KMS-11 (cell line): ENCODE results near the gene SLC8A3.

Experiments used
- H2AFZ ChIP-seq: fragments of 200-600 bp; sonication (generic); 2 replicates; pipeline ENCODE4 v1.6.1; 2016; ENCODE audit warnings: antibody characterized with exemption, mixed run types, low read depth
- H3K27ac ChIP-seq: fragments of 200-600 bp; sonication (generic); 2 replicates; pipeline ENCODE4 v1.6.1; 2016; ENCODE audit warnings: mild to moderate bottlenecking, mixed run types
- H3K27me3 ChIP-seq: fragments of 200-600 bp; sonication (generic); 2 replicates; pipeline ENCODE4 v1.6.1; 2017; ENCODE audit warnings: mild to moderate bottlenecking, low read depth, mixed run types, moderate library complexity; ENCODE audit not compliant: insufficient read depth
- H3K36me3 ChIP-seq: fragments of 200-600 bp; sonication (generic); 2 replicates; pipeline ENCODE4 v1.6.1; 2017; ENCODE audit warnings: mild to moderate bottlenecking, mixed run types; ENCODE audit not compliant: insufficient read depth
- H3K4me1 ChIP-seq: fragments of 200-600 bp; sonication (generic); 2 replicates; pipeline ENCODE4 v1.6.1; 2016; ENCODE audit warnings: mild to moderate bottlenecking, low read depth, mixed run types; ENCODE audit not compliant: poor library complexity, severe bottlenecking
- H3K4me2 ChIP-seq: fragments of 200-600 bp; sonication (generic); 2 replicates; pipeline ENCODE4 v1.7.0; 2016; ENCODE audit warnings: mild to moderate bottlenecking, mixed run types
- H3K4me3 ChIP-seq: fragments of 200-600 bp; sonication (generic); IDR thresholded peaks from 2 replicates; pipeline ENCODE4 v1.6.1; 2017; ENCODE audit warnings: low read depth, low read length, mixed read lengths; ENCODE audit not compliant: insufficient read depth
- H3K79me2 ChIP-seq: fragments of 200-600 bp; sonication (generic); 2 replicates; pipeline ENCODE4 v1.6.1; 2016; ENCODE audit warnings: low read depth, mixed run types; ENCODE audit not compliant: insufficient read depth
- H3K9ac ChIP-seq: fragments of 200-600 bp; sonication (generic); 2 replicates; pipeline ENCODE4 v1.6.1; 2016; ENCODE audit warnings: mild to moderate bottlenecking, mixed run types
- H4K20me1 ChIP-seq: fragments of 200-600 bp; sonication (generic); 2 replicates; pipeline ENCODE4 v1.6.1; 2016; ENCODE audit warnings: mild to moderate bottlenecking, mixed run types; ENCODE audit not compliant: insufficient read depth
- TF ChIP-seq, protein P1 (sequence below): fragments of 200-600 bp; sonication (generic); conservative IDR thresholded peaks from 2 replicates; pipeline ENCODE4 v1.6.1; 2017; ENCODE audit warnings: low read depth, mild to moderate bottlenecking, antibody characterized with exemption, low read length, moderate library complexity, mixed read lengths

Gene SLC8A3

GRCh38 chr14:70133461-70133860 lies 55.3 kb downstream of the SLC8A3 start:
- no peaks in the 10 kb centered on the region for H3K79me2 ChIP-seq
- H3K27ac ChIP-seq, result no peak overlapping the region
- H3K36me3 ChIP-seq, result no peaks in the 10 kb centered on the region
- no peak overlapping the region for H3K4me2 ChIP-seq
- H3K4me1 ChIP-seq, result no peaks in the 10 kb centered on the region
- H3K27me3 ChIP-seq, result no peaks in the 10 kb centered on the region
- TF ChIP-seq, protein P1, sequence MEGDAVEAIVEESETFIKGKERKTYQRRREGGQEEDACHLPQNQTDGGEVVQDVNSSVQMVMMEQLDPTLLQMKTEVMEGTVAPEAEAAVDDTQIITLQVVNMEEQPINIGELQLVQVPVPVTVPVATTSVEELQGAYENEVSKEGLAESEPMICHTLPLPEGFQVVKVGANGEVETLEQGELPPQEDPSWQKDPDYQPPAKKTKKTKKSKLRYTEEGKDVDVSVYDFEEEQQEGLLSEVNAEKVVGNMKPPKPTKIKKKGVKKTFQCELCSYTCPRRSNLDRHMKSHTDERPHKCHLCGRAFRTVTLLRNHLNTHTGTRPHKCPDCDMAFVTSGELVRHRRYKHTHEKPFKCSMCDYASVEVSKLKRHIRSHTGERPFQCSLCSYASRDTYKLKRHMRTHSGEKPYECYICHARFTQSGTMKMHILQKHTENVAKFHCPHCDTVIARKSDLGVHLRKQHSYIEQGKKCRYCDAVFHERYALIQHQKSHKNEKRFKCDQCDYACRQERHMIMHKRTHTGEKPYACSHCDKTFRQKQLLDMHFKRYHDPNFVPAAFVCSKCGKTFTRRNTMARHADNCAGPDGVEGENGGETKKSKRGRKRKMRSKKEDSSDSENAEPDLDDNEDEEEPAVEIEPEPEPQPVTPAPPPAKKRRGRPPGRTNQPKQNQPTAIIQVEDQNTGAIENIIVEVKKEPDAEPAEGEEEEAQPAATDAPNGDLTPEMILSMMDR, result no peak
- H3K9ac ChIP-seq, result no peak overlapping the region
- H2AFZ ChIP-seq, result no peak overlapping the region
- H3K4me3 ChIP-seq, result no peak overlapping the region
- H4K20me1 ChIP-seq, result no peaks in the 10 kb centered on the region

DNA sequence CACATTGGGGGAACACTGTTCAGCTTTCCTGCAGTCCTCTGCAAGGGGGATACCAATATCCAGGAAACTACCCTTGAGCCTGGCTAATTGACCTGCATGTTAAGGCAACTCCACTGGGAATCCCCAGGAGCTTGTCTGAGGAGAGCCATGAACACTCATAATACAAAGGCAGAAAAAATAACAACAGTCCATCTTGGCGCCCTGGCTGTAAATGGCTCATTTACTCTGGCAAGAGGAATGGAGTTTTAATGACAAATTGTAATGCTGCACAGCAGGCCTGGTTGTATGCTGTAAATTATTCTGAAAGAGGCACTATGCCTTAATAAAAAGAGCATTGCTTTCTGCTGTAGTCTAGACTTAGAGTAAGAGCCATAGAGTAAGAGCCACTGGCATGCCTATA lies 58.3 kb downstream of the SLC8A3 start:
- H3K4me1 ChIP-seq, result no peaks in the 10 kb centered on the region
- no peaks in the 10 kb centered on the region for H3K27me3 ChIP-seq
- H3K36me3 ChIP-seq, result no peaks in the 10 kb centered on the region
- H3K9ac ChIP-seq, result no peak overlapping the region
- no peak overlapping the region for H3K4me2 ChIP-seq
- H3K27ac ChIP-seq, result no peak overlapping the region
- no peaks in the 10 kb centered on the region for H3K79me2 ChIP-seq
- TF ChIP-seq, protein P1, result no peak
- H2AFZ ChIP-seq, result no peak overlapping the region
- H3K4me3 ChIP-seq, result no peak overlapping the region
- H4K20me1 ChIP-seq, result no peaks in the 10 kb centered on the region

GRCh38 chr14:70127186-70127585 lies 61.6 kb downstream of the SLC8A3 start:
- Histone ChIP-seq H4K20me1 (no peaks in the 10 kb centered on the region), H3K36me3 (no peaks in the 10 kb centered on the region), H3K27me3 (no peaks in the 10 kb centered on the region), H3K27ac (no peak overlapping the region), H3K79me2 (no peaks in the 10 kb centered on the region), H3K4me1 (no peaks in the 10 kb centered on the region), H3K4me3 (no peak overlapping the region), H2AFZ (no peak overlapping the region), H3K9ac (no peak overlapping the region), H3K4me2 (no peak overlapping the region)
- TF ChIP-seq, protein P1, result no peak

- Histone ChIP-seq H3K27ac (no peak overlapping the region), H3K79me2 (no peaks in the 10 kb centered on the region), H3K27me3 (no peaks in the 10 kb centered on the region), H3K4me1 (no peaks in the 10 kb centered on the region), H3K36me3 (no peaks in the 10 kb centered on the region), H2AFZ (no peak overlapping the region), H3K4me2 (no peak overlapping the region), H3K9ac (no peak overlapping the region), H4K20me1 (no peaks in the 10 kb centered on the region), H3K4me3 (no peak overlapping the region)
- TF ChIP-seq, protein P1, result no peak
These were observed 65.0 kb downstream of the SLC8A3 start for GRCh38 chr14:70123796-70124195.

DNA sequence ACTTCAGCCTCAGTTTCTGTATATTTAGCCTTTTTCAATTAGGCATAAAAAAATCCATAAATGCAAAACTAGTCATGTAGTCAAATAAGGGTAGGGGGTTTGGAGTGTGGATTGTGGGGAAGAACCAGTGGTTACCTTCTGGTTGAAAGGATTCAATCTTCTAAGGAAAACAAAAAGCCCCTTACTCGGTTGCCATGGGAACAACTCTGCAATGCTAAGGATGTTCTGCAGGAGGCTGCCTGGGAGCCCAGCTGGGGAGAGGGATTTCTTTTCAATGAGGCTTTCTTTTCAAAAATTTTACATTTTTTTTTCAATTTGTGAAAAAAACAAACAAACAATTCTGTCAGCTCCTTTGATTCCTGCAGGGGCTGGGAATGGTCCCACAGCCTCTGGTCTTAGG lies 67.2 kb downstream of the SLC8A3 start:
- H3K27ac ChIP-seq, result no peak overlapping the region
- H4K20me1 ChIP-seq, result no peaks in the 10 kb centered on the region
- H3K27me3 ChIP-seq, result no peaks in the 10 kb centered on the region
- no peaks in the 10 kb centered on the region for H3K4me1 ChIP-seq
- H3K36me3 ChIP-seq, result no peaks in the 10 kb centered on the region
- no peak overlapping the region for H3K4me2 ChIP-seq
- no peak overlapping the region for H3K9ac ChIP-seq
- no peak overlapping the region for H3K4me3 ChIP-seq
- H2AFZ ChIP-seq, result no peak overlapping the region
- no peaks in the 10 kb centered on the region for H3K79me2 ChIP-seq
- TF ChIP-seq, protein P1, result no peak
